PFSK-1 (cell line): Measurements from ENCODE around the gene OR5K3.

Experiments used
- POLR2AphosphoS5 ChIP-seq: IDR thresholded peaks from 2 replicates; pipeline ENCODE4 v1.6.1; 2012; ENCODE audit warnings: low read depth, mild to moderate bottlenecking, control low read depth, low read length, moderate library complexity
- TAF1 ChIP-seq: IDR thresholded peaks from 2 replicates; pipeline ENCODE4 v1.6.1; 2012; ENCODE audit warnings: low read length, control low read depth, borderline replicate concordance; ENCODE audit not compliant: insufficient read depth
- TF ChIP-seq, protein P1 (sequence below), 2 experiments: IDR thresholded peaks; 2 replicates each; pipeline versions ENCODE4 v1.6.1 to v1.8.0; 2011 to 2012; ENCODE audit warnings: low read depth in 2 of 2, low read length in 2 of 2, control low read depth in 1 of 2, inconsistent platforms in 1 of 2, mild to moderate bottlenecking in 1 of 2, moderate library complexity in 1 of 2; ENCODE audit not compliant: insufficient read depth in 1 of 2

DNA sequence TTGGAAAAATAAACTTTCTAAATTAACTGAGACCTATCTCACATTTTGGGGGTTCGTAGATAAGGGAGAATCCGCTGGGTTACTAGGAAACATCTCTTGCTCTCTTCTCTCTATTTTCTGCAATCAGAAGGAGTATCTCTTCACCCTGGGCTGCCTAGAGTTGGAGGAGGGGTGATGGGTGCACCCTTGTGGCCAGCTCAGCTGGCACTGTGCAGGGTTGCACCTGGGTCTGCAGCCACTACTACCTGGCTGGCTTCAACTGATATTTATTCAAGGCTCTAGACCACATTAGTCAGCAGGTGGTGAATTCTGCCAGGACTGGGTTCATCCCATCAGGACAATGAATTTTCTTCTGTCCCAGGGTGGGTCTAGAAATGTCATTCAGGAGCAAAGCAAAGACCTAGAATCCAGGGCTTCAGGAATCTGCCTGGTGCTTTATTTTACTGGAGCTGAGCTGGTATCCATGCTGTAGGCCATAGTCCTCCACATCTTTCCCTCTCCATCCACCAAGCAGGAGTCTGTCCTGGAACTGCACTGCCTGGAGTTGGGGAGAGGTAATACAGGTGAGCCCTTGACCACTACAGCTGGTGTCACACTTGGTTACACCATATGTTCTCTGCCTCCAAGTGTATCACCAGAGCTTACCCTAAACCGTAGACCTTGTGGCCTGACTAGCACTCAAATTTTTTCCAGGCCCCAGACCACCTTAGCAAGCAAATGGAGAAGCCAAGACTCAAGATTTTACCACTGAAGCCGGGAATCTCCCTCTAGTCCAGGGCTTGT is 22.8 kb upstream of the OR5K3 start:
- TF ChIP-seq, protein P1, sequence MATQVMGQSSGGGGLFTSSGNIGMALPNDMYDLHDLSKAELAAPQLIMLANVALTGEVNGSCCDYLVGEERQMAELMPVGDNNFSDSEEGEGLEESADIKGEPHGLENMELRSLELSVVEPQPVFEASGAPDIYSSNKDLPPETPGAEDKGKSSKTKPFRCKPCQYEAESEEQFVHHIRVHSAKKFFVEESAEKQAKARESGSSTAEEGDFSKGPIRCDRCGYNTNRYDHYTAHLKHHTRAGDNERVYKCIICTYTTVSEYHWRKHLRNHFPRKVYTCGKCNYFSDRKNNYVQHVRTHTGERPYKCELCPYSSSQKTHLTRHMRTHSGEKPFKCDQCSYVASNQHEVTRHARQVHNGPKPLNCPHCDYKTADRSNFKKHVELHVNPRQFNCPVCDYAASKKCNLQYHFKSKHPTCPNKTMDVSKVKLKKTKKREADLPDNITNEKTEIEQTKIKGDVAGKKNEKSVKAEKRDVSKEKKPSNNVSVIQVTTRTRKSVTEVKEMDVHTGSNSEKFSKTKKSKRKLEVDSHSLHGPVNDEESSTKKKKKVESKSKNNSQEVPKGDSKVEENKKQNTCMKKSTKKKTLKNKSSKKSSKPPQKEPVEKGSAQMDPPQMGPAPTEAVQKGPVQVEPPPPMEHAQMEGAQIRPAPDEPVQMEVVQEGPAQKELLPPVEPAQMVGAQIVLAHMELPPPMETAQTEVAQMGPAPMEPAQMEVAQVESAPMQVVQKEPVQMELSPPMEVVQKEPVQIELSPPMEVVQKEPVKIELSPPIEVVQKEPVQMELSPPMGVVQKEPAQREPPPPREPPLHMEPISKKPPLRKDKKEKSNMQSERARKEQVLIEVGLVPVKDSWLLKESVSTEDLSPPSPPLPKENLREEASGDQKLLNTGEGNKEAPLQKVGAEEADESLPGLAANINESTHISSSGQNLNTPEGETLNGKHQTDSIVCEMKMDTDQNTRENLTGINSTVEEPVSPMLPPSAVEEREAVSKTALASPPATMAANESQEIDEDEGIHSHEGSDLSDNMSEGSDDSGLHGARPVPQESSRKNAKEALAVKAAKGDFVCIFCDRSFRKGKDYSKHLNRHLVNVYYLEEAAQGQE (IDR thresholded peaks at IDR 0.05; ENCODE audit: insufficient read depth in 1 of 2, low read depth in 2 of 2, low read length in 2 of 2): no peak
- TF ChIP-seq TAF1: no peak
- no peak for TF ChIP-seq POLR2AphosphoS5
